Epithelial cell of proximal tubule (primary cell): Measurements from ENCODE around the gene AGO4. TPM values are rescaled to one million over a fixed set of nuclear protein-coding genes. Genes with fewer than 3 reads are reported as not detected.

ENCODE experiments used
- DNase-seq: peaks from one replicate; pipeline ENCODE4 v3.0.0-alpha.2; 2011; ENCODE audit warnings: low read depth
- H3K4me3 ChIP-seq: 2 replicates; pipeline ENCODE4 v1.5.1; 2011; ENCODE audit warnings: low read depth, mild to moderate bottlenecking, low read length
- CTCF ChIP-seq: conservative IDR thresholded peaks from 2 replicates; pipeline ENCODE4 v1.5.1; 2012; ENCODE audit warnings: low read depth, mild to moderate bottlenecking, low read length
- total RNA-seq: library from RNA; depleted of rRNA; stranded (reverse); fragments of >200 nt; gene quantifications from 2 replicates; pipeline ENCODE4 v1.2.3, GENCODE V29; 2015

The AGO4 gene
- total RNA-seq, 1 donor from 2014 or later = 5.9 TPM

DNA sequence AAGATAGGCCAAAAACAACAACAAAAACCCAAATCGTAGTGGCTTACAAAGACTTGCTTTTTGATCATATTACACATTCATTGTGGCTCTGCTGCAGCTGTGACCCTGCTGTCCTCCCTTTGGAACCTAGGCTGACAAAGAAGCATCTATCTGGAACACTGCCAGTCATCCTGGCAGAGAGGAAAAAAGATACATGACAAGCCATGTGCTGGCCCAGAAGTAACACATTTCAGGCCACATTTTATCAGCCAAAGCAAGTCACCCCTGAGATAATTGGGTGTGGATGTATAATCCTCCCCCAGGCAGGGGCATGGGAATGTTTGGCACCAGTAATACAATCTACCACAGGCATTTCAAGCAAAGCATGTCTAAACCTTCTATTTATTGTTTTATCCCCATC is 38.0 kb downstream of the AGO4 start:
- TF ChIP-seq CTCF = no peak
- no peak for DNase-seq
- no peak overlapping the region for H3K4me3 ChIP-seq

- TF ChIP-seq CTCF = no peak
- DNase-seq = no peak
- H3K4me3 ChIP-seq = no peak overlapping the region
Observed at GRCh38 chr1:35847935-35848565, 40.2 kb downstream of the AGO4 start.

DNA sequence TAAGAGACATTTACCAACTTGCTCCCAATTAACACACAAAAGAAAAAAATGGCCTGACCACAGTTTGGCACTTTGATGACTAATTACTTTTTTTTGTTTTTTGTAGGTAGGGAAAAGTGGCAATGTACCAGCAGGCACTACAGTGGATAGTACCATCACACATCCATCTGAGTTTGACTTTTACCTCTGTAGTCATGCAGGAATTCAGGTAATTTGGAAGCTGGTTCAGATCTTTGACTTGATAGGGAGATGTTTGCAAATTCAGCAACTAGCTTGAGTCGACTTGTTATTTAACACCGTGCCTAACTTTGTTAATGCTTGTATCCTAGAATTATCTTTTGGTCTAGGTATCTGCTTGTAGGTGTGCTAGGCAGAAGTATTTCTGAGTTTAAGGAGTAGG is 42.2 kb downstream of the AGO4 start:
- TF ChIP-seq CTCF = no peak
- no peak overlapping the region for H3K4me3 ChIP-seq
- no peak for DNase-seq

DNA sequence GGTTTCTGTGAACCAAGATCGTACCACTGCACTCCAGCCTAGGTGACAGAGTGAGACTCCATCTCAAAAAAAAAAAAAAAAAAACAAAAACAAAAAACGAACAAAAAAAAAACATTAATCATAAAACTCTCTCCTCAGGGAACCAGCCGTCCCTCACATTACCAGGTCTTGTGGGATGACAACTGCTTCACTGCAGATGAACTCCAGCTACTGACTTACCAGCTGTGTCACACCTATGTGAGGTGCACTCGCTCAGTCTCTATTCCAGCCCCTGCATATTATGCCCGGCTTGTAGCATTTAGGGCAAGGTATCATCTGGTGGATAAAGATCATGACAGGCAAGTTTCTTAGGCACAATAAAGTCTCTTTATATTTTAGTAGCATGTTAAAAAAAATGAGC is 42.9 kb downstream of the AGO4 start:
- no peak for DNase-seq
- TF ChIP-seq CTCF = no peak
- H3K4me3 ChIP-seq = no peak overlapping the region

GRCh38 chr1:35851132-35851869 is 43.5 kb downstream of the AGO4 start:
- no peak for DNase-seq
- H3K4me3 ChIP-seq = no peak overlapping the region
- no peak for TF ChIP-seq CTCF

- DNase-seq = no peak
- TF ChIP-seq CTCF = no peak
- H3K4me3 ChIP-seq = no peak overlapping the region
Observed at GRCh38 chr1:35852241-35852640, 44.4 kb downstream of the AGO4 start.
